Activated naive CD4-positive, alpha-beta T cell treated with anti-CD3 and anti-CD28 coated beads, Interleukin-2, amount 50 U/mL, for 72 hours (primary cell): ENCODE results near the gene SHISAL2A. TPM values are rescaled to one million over a fixed set of nuclear protein-coding genes. Genes with fewer than 3 reads are reported as not detected.

ENCODE experiments used
- ATAC-seq, 2 donors: fragments of 150-1000 bp; cut with Tn5 transposase; 2 replicates each; pipeline ENCODE4 v1.10.0; 2021; ENCODE audit warnings: mild to moderate bottlenecking in 2 of 2, moderate library complexity in 2 of 2
- DNase-seq, 2 donors: peaks; one replicate each; pipeline ENCODE4 v3.0.0; 2021 to 2022; ENCODE audit warnings: low spot score in 2 of 2
- H3K27ac Mint-ChIP-seq, 2 donors: one replicate each; pipeline ENCODE4 v1.8.0; 2022; ENCODE audit warnings: mild to moderate bottlenecking in 2 of 2, mixed read lengths in 2 of 2
- H3K36me3 Mint-ChIP-seq, 2 donors: one replicate each; pipeline ENCODE4 v1.8.0; 2022; ENCODE audit warnings: mixed read lengths in 2 of 2
- H3K9me3 Mint-ChIP-seq, 2 donors: one replicate each; pipeline ENCODE4 v1.8.0; 2022; ENCODE audit warnings: mixed read lengths in 2 of 2
- total RNA-seq, 2 donors: library from RNA; stranded (reverse); gene quantifications; one replicate each; pipeline ENCODE4 v1.2.3, GENCODE V29; 2022

Gene SHISAL2A
- total RNA-seq, 2 donors from 2014 or later, result 9.0 to 12.6 TPM

GRCh38 chr1:52636721-52637695 lies 4.0 kb downstream of the SHISAL2A start:
- DNase-seq (peak; percentile 63 to 84), ATAC-seq (peak; percentile 67 to 70)
- Mint-ChIP-seq H3K36me3 (peaks cover 26 to 32% of the 10 kb centered on the region in 2 donors), H3K9me3 (peaks cover 10 to 12% of the 10 kb centered on the region in 2 donors), H3K27ac (peak overlapping the region; percentile 96 to 99)

DNA sequence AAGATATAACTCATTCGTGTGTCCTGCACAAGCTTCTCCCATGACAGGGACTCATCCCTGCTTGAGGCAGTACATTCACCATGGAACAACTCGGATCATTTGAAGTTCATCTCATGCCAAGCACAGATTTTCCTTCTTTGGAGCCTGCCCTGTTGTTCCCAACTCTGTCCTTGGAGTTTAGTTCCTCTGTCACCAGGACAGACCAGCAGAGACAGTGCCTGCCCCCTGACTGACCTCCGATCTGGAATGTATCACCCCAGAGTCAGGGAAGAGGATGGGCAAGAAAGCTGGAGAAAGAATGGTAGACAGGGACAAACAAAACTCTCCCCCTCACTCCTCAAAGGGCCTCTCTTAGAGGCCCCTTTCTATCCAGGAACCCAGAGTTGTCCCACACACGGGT lies 5.0 kb downstream of the SHISAL2A start:
- Mint-ChIP-seq H3K36me3 (peaks cover 21 to 32% of the 10 kb centered on the region in 2 donors), H3K27ac (peak overlapping the region; percentile 96 to 99), H3K9me3 (peaks cover 10 to 12% of the 10 kb centered on the region in 2 donors)
- ATAC-seq (no peak), DNase-seq (no peak)

- H3K27ac Mint-ChIP-seq, result peak overlapping the region in 1 of 2 donors; percentile 63
- DNase-seq (no peak), ATAC-seq (no peak)
- peaks cover 8 to 31% of the 10 kb centered on the region in 2 donors for H3K36me3 Mint-ChIP-seq
- peaks cover 6 to 12% of the 10 kb centered on the region in 2 donors for H3K9me3 Mint-ChIP-seq
Observed at GRCh38 chr1:52640697-52641096, 7.7 kb downstream of the SHISAL2A start.

DNA sequence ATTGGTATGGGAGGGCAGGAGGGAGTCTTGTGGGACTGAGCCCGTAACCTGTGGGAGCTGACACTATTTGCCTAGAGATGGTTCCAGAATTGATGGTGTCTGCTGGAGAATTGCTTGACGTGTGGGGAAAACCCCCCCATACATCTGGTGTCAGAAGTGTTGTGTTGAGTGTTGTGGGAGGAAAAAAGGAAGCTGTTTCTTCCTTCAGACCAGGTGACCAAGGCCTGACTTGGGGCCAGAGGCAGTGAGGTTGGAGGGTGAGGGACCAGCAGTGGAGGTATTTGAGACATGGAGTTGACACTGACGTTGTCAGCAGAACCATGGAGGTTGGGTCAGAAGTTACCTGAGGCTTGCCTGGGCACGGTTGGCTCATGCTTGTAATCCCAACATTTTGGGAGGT lies 8.3 kb downstream of the SHISAL2A start:
- DNase-seq, result no peak
- Mint-ChIP-seq H3K27ac (peak overlapping the region; percentile 46 to 63), H3K9me3 (peaks cover 6 to 12% of the 10 kb centered on the region in 2 donors), H3K36me3 (peaks cover 8 to 30% of the 10 kb centered on the region in 2 donors)
- no peak for ATAC-seq

GRCh38 chr1:52645261-52645660 lies 12.3 kb downstream of the SHISAL2A start:
- DNase-seq (no peak), ATAC-seq (no peak)
- Mint-ChIP-seq H3K9me3 (peaks cover 6% of the 10 kb centered on the region in 2 donors), H3K36me3 (peaks cover 0 to 22% of the 10 kb centered on the region in 2 donors), H3K27ac (no peak overlapping the region)

DNA sequence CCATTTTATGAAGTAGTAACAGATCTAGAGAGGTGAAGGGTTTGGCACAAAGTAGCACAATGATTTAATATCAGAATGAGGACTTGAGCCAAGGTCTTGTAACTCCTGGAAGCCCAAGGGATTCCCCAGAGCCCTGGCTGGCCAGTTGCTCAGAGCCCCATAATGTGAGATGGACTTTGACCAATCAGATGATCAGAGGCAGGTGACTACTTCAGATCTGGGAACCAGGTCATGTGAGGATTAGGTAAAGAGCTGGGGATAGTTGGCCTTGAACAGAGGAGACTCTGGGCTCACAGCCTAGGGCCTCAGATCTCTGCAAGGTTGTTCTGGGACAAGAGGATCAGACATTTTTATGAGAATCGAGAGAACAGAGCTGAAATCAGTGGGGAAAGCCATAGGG lies 18.9 kb downstream of the SHISAL2A start:
- peak overlapping the region in 1 of 2 donors; percentile 9 for H3K27ac Mint-ChIP-seq

DNA sequence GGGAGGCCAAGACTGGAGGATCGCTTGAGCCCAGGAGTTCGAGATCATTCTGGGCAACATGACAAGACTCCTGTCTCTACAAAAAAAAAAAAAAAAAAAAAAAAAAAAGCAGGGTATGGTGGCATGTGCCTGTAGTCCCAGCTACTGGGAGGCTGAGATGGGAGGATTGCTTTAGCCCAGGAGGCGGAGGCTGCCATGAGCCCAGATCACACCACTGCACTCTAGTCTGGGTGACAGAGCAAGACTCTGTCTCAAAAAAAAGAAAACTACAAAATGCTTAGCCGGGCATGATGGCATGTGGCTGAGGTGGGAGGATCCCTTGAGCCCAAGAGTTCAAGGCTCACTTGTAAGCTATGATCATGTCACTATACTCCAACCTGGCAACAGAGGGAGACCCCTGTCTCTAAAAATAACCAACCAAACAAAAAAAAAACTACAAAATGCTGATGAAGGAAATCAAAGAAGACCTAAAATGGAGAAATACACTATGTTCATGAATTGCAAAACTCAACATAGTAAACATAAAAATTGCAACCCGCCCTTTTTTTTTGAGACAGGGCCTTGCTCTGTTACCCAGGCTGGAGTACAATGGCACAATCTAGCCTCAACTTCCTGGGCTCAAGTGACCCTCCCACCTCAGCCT lies 20.4 kb downstream of the SHISAL2A start:
- peak overlapping the region in 1 of 2 donors; percentile 33 for H3K27ac Mint-ChIP-seq
- peaks cover 0 to 5% of the 10 kb centered on the region in 2 donors for H3K9me3 Mint-ChIP-seq
- peaks cover 0 to 19% of the 10 kb centered on the region in 2 donors for H3K36me3 Mint-ChIP-seq

More for the DNA sequence above, 18.9 kb downstream of the SHISAL2A start:
- Mint-ChIP-seq H3K36me3 (peaks cover 0 to 17% of the 10 kb centered on the region in 2 donors), H3K9me3 (peaks cover 0 to 5% of the 10 kb centered on the region in 2 donors)
- ATAC-seq, result no peak
- no peak for DNase-seq

GRCh38 chr1:52654063-52654462 lies 21.1 kb downstream of the SHISAL2A start:
- peaks cover 0 to 5% of the 10 kb centered on the region in 2 donors for H3K9me3 Mint-ChIP-seq
- no peak overlapping the region for H3K27ac Mint-ChIP-seq

More for the DNA sequence above, 20.4 kb downstream of the SHISAL2A start:
- DNase-seq, result no peak
- no peak for ATAC-seq

GRCh38 chr1:52657702-52658101 lies 24.7 kb downstream of the SHISAL2A start:
- Mint-ChIP-seq H3K9me3 (peaks cover 0 to 5% of the 10 kb centered on the region in 2 donors), H3K36me3 (peaks cover 0 to 11% of the 10 kb centered on the region in 2 donors), H3K27ac (peak overlapping the region; percentile 82 to 89)
- no peak for ATAC-seq
- no peak for DNase-seq

More at GRCh38 chr1:52654063-52654462, 21.1 kb downstream of the SHISAL2A start:
- ATAC-seq (no peak), DNase-seq (no peak)
- peaks cover 0 to 19% of the 10 kb centered on the region in 2 donors for H3K36me3 Mint-ChIP-seq

DNA sequence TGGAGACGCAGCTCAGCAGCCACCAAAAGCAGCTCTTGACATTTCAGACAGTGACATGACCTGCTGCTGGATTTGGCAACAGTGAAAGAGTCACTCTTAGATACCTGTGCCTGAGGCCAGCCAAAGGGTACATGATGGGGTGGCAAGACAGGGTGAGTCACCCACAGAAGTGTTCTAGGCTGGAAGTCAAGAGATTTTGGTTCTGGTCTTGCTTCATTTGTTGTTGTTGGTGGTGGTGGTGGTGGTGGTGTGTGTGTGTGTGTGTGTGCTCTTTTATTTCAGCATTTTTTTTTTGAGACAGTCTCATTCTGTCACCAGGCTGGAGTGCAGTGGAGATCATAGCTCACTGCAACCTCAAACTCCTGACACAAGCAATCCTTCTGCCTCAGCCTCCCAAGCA lies 25.8 kb downstream of the SHISAL2A start:
- peaks cover 0 to 11% of the 10 kb centered on the region in 2 donors for H3K36me3 Mint-ChIP-seq
- peak overlapping the region; percentile 89 to 95 for H3K27ac Mint-ChIP-seq
- peak in 1 of 2 donors; percentile 36 for DNase-seq
- H3K9me3 Mint-ChIP-seq, result peaks cover 0 to 5% of the 10 kb centered on the region in 2 donors
- ATAC-seq, result peak; percentile 81 to 86

- peaks cover 0 to 11% of the 10 kb centered on the region in 2 donors for H3K36me3 Mint-ChIP-seq
- H3K9me3 Mint-ChIP-seq, result peaks cover 0 to 5% of the 10 kb centered on the region in 2 donors
- peak overlapping the region; percentile 89 to 95 for H3K27ac Mint-ChIP-seq
- DNase-seq (peak; percentile 58 to 63), ATAC-seq (peak; percentile 81 to 89)
Observed at GRCh38 chr1:52659356-52659755, 26.4 kb downstream of the SHISAL2A start.

DNA sequence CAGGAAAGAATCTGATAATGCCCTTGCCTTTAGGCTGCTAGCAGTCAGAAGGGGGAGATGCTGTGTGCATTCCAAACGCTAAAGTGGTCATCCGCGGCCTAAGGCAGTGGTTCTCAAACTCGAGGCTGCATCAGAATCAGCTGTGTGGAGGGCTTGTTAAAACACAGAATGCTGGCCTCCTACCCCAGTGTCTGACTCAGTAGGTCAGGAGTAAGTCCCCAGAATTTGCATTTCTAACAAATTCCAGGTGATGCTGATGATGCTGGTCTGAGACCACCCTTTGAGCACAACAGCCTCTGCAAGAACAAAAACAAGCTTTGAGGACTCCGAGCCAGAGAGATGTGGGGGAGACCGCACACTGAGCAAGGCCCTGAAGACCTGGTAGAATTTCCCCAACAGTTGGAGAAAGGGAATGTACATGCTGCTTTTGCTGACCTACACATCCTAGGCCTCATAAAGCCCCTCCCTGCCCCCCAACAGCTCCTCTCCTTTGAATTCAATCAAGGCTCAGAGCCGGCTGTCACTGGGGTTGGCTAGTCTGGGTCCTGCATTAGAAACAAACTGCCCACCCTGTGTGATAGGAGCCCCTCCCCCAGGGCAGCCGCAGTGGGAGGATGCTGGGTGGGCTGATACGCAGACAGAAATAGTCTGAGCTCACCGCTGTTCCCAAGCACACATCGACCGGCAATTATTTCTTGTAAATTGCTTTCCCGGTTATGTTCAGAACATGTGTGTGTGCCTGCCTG lies 27.1 kb downstream of the SHISAL2A start:
- ATAC-seq, result peak in 1 of 2 donors; percentile 21
- H3K36me3 Mint-ChIP-seq, result peaks cover 0 to 11% of the 10 kb centered on the region in 2 donors
- peak overlapping the region; percentile 89 to 95 for H3K27ac Mint-ChIP-seq
- no peak for DNase-seq
- H3K9me3 Mint-ChIP-seq, result peaks cover 0 to 5% of the 10 kb centered on the region in 2 donors

GRCh38 chr1:52660807-52661206 lies 27.8 kb downstream of the SHISAL2A start:
- Mint-ChIP-seq H3K36me3 (peaks cover 0 to 7% of the 10 kb centered on the region in 2 donors), H3K27ac (peak overlapping the region; percentile 65 to 89), H3K9me3 (peaks cover 0 to under 1% of the 10 kb centered on the region in 2 donors)
- no peak for ATAC-seq
- no peak for DNase-seq

DNA sequence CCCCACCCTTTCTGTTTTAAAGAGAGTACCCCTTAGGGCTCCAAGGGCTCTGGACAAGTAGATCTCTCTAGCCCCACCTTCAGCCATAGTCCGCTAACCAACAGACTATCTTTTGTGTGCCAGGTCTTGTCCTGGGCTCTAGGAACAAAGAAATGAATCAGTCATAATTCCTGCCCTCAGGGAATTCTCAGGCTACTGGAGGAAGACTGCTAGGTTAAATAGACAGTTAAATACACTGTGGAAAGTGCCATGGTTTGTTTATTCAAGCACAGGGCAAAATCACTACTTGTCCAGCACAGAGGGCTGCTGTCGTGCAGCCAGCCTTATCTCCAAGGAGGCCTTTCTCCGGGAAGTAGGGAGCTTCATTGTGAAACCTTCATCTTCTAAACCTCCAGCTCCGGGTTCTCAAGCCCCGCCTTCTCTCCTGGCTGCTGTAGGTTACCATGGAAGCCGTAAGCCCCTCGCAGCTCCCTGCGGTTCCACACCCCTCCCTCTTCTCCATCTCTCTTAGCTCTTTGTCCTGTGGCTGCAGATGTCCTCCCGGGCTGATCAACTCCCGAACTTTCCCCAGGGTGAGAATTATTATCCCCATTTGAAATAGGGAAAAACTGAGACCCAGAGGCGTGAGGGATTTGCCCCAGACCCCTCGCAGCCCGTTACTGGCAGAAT lies 29.8 kb downstream of the SHISAL2A start:
- H3K27ac Mint-ChIP-seq, result peak overlapping the region in 1 of 2 donors; percentile 67
- no peaks in the 10 kb centered on the region for H3K36me3 Mint-ChIP-seq
- no peaks in the 10 kb centered on the region for H3K9me3 Mint-ChIP-seq
- DNase-seq (no peak), ATAC-seq (no peak)

GRCh38 chr1:52663716-52664115 lies 30.7 kb downstream of the SHISAL2A start:
- ATAC-seq, result no peak
- no peak for DNase-seq
- Mint-ChIP-seq H3K36me3 (no peaks in the 10 kb centered on the region), H3K27ac (peak overlapping the region; percentile 22 to 67), H3K9me3 (no peaks in the 10 kb centered on the region)
